HG02885 (cell line): ENCODE data around the gene ARSI.

Experiments used
- ATAC-seq: cut with Tn5 transposase; IDR thresholded peaks from one replicate; pipeline ENCODE4 v1.9.1; 2021; ENCODE audit warnings: mild to moderate bottlenecking; ENCODE audit not compliant: unreplicated experiment, poor library complexity

The ARSI gene

GRCh38 chr5:150295741-150296486 lies 6.8 kb downstream of the ARSI start:
- ATAC-seq, result no peak

GRCh38 chr5:150295172-150295634 lies 7.5 kb downstream of the ARSI start:
- ATAC-seq, result no peak

- no peak for ATAC-seq
Measured at GRCh38 chr5:150294551-150295071, 8.1 kb downstream of the ARSI start.

- ATAC-seq, result no peak
Measured at GRCh38 chr5:150293091-150293941, 9.4 kb downstream of the ARSI start.

GRCh38 chr5:150291388-150292385 lies 11.0 kb downstream of the ARSI start:
- no peak for ATAC-seq

- no peak for ATAC-seq
Measured at GRCh38 chr5:150289551-150290390, 12.9 kb downstream of the ARSI start, which contains the start of gene CAMK2A. Gene CAMK2A, minus strand, starts transcription at chr5:150289773. Its CDS starts 148 bp downstream, at chr5:150289625.

- ATAC-seq, result no peak
Measured at GRCh38 chr5:150288791-150289190, 13.9 kb downstream of the ARSI start.

GRCh38 chr5:150288361-150288760 lies 14.3 kb downstream of the ARSI start:
- no peak for ATAC-seq

- no peak for ATAC-seq
Measured at GRCh38 chr5:150286820-150287219, 15.9 kb downstream of the ARSI start.

- ATAC-seq, result no peak
Measured at GRCh38 chr5:150285114-150285513, 17.6 kb downstream of the ARSI start.

- ATAC-seq, result no peak
Measured at GRCh38 chr5:150284311-150284710, 18.4 kb downstream of the ARSI start.

GRCh38 chr5:150283904-150284303 lies 18.8 kb downstream of the ARSI start:
- no peak for ATAC-seq

- ATAC-seq, result no peak
Measured at GRCh38 chr5:150281987-150282386, 20.7 kb downstream of the ARSI start.

- no peak for ATAC-seq
Measured at GRCh38 chr5:150279330-150280020, 23.2 kb downstream of the ARSI start.

- ATAC-seq, result no peak
Measured at GRCh38 chr5:150278916-150279315, 23.8 kb downstream of the ARSI start.

- ATAC-seq, result no peak
Measured at GRCh38 chr5:150278046-150278730, 24.5 kb downstream of the ARSI start.

GRCh38 chr5:150277043-150277442 lies 25.7 kb downstream of the ARSI start:
- no peak for ATAC-seq

- no peak for ATAC-seq
Measured at GRCh38 chr5:150274811-150275210, 27.9 kb downstream of the ARSI start.
